Raji (cell line): ENCODE results near the gene GBP2.

ENCODE experiments used
- POLR2A ChIP-seq: IDR thresholded peaks from 2 replicates; pipeline ENCODE4 v1.6.1; 2011; ENCODE audit warnings: low read depth, low read length, control low read depth; ENCODE audit not compliant: insufficient read depth

Gene GBP2

DNA sequence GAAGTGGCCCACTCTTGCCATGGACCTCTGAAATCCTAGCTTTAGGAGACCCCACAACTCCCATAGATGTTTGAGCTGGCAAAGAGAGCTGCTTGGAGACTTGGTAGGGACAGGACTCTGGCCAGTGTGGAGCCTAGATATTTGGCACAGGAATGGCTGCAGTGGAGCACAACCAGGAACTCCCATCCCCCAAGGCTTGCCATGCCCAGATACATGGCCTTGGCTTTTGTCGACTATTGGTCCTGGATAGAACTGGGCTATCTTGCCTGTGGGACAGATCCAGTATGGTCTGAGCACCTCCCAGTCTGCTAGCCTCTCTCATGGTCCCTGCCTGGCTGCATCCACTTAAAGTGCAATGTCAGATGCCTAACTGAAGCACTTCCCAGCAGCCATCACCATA, 7.8 kb upstream of the GBP2 start:
- TF ChIP-seq POLR2A: no peak

DNA sequence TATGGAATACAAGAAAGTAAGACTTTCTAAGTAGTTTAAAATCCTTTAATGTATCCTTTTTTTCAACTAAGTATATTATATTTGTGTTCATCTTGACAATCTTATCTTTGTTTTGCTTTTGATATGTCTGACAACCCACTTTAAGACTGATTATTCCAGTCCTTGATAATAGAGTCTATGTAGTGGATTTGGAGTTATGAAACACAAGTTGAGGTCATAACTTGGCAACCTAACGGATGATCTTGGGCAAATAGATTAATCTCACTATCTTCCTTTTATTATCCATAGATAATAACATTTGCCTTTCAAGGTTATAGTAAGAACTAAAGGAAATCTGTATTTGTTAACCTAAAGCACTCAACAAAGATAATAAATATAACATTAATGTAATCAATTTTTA, 4.8 kb upstream of the GBP2 start:
- no peak for TF ChIP-seq POLR2A

DNA sequence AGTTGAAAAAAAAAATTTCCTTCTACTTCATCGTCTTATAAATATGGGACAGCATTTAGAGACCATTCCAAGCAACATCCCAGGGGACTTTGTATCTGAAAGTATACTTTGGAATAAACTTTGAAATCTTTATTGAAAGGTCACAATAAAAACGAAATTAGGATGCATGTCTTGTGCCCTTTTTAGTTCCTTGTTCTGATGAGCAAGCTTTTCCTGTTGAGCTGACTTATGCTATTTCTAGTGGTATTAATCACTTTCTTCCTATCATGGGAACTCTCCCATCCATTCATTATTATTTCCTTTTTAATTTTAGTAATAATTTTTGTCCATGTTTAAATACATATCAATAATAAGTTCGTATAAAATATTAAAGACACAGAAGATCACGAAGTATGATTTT, 4.0 kb upstream of the GBP2 start:
- TF ChIP-seq POLR2A: no peak

DNA sequence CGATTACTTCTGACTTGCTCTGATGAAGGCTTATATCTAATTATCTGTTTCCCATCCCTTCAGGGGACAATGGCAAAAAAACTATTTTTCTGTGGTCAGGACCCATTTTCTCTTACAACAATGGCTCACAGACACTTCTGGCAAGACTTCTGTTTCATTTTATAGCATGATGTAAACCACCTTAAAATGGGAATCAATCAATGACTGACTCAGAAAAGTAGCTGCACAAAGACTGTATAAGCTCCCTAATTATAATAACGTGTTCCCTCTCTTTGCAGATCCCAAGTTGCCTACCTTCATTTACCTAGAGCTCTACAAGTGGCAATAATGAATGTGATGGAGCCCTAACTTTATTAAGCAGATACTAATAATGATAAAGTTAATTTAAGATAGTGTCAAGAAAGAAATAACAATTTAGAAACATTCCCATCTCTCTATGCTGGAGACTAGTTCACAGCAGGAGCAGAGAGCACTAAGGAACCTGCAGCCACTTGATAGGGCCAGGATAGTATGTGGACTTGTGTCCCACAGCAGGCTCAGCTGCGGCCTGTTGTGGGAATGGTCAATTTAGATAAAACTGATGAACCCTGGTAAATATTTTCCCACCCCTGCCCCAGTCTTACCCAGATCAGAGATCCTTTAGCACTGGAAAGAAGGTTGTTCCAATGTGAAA, 538 bp downstream of the GBP2 start:
- no peak for TF ChIP-seq POLR2A

DNA sequence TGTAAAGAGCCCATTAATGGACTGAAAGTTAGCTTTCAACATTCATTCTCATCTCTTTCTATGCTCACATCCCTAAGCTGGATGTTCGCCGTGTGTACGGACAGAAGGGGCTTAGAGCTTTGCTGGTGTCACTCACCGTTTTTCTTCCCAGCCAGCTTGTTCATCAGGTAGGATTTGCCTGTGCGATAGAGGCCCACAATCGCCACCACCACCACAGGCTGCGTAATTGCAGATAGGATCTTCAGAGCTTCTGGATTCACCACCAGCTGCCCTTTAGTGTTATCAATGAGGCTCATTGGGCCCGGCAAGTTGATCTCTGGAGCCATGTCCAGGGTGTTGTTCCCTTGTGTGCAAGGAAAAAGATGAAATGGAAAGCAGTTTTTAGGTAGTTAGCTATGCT, 4.3 kb downstream of the GBP2 start:
- TF ChIP-seq POLR2A: no peak

DNA sequence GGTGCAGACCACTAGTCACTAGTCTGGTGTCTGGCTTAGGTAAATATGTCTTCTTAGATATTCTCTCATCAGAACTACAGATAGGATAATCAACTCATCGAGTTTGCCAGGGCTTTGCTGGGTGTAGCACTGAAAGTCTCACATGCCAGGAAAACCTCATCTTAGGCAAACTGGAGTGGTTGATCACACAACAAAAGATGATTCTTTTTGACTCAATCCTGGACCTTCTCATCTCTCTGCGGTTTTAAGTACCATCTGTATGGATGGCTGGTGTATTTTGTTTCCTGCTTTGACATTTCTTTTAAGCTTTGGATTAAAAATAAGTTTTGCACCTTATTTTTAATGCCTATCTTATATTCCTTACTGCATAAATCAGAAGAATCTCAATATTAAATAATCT, 11.3 kb downstream of the GBP2 start:
- no peak for TF ChIP-seq POLR2A

DNA sequence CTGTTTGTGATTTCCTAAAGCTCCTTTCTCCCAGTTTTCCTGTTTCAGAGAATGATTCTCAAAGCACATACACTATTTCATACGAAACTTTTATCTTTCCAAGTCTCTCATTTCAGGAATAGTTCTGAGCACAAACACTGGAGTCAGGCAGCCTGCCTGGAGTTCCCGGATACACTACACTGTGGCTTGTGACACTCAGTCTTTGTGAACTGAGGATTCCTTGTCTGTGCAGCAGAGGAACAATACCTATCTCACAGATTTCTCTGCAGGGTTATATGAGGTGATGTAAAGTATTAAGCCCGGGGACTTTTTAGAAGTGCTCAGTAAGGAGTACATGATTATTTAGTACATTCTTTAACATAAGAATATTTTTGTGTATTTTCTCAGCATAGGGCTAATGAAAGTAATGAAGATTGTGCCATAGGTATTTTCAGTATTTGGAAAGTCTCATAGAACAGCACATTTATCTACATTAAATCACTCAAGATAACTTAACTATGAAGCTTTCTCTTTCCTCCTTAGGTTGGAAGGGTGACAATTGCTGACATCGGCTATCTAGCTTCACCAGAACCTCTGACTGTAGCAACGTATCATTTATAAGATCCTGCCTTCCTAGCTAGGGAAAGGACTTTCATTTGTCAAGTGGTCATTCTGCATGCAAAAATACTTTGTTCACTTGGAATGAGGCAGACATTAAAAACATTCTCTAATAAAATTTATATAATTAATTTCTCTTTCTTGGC, 12.9 kb downstream of the GBP2 start:
- no peak for TF ChIP-seq POLR2A

DNA sequence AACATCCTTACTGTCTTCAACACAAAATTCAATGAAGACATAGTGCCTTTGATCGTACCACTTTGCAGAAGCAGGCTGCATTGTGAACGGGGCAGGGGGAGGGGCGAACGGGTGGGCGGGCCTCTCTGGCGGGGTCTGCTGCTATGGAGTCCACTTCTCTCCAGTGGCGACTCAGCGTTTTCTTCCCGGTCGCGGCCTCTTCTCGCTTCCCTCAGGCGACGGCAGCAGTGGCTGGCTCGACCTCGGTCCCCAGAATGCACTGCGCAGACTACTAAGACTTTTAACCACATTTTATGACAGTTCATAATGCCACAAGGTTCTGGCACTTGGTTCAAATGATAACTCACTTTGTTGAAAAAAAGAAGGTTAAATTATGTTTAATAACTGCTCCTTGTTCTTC, 21.2 kb downstream of the GBP2 start:
- TF ChIP-seq POLR2A: no peak

DNA sequence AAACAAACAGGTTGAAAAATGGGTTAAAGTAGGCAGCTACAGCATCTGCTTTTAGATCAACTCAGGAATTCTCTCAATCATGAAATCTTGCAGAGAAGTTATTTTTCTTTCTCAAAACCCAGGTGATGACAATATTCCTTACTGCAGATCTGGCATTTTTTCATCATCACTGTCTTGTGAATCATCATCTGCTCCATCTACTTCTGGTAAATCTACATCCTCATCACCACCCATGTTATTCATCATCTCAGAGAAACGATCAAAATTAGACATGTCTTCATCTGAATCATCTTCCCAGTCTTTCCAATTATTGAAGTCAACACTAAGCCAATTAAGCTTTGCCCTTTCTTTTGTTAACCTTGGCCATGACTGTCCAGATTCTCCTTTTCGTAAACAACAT, 21.8 kb downstream of the GBP2 start:
- TF ChIP-seq POLR2A: no peak

DNA sequence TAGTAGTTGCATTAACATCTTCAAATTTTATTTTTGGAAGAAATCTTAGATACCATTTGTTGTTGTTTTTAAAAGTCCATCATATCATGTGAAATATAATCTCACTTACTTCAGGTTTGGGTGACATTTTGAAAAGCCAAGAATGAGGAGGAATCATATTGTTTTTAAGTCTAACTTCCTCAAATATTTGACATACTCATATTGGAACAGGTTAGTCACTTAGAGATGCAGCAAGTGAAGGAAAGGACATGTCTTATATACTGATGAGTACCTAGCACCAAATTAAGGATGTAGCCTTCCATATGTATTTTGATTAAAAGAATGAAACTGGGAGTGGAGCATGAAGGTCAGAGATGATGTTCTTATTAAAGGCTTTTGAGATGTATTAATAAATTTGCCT, 23.9 kb downstream of the GBP2 start:
- TF ChIP-seq POLR2A: no peak

DNA sequence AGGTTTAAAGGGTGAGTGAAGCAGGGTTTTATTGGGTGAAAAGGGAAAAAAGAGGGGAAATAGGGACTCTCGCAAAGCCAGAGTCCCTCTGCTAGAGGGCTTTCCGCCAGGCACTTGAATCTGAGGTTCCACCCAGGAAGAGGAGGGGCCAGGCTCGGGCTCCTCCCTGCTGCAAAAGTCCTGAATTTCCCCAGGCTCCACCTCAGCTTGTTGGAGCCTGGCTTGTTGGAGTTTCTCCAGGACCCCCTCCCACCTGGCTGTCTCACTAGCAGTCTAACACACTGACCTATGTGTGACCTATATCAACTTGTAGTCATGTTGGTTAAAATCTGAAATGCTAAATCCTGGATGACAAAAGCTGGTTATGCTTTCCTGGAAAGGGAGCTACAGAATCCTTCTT, 25.5 kb downstream of the GBP2 start:
- TF ChIP-seq POLR2A: no peak

DNA sequence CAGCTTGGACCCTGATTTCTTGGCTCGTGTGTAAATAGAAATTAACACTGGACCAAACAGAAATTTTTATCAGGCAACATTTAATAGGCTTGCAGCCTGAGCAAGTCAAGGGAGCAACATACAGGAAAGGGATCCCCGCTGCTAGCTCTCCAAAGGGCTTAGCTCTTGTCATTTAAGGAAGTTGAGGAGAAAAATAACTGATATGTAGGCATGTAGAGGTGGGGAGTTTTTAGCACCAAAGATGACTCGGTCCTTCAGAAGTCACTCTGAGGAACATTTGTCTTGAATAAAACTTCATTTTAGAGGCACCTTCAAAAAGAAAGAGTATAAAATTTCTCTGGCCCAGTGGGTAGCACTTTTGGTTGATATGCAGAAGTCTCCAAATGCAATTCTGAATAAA, 27.1 kb downstream of the GBP2 start:
- no peak for TF ChIP-seq POLR2A

DNA sequence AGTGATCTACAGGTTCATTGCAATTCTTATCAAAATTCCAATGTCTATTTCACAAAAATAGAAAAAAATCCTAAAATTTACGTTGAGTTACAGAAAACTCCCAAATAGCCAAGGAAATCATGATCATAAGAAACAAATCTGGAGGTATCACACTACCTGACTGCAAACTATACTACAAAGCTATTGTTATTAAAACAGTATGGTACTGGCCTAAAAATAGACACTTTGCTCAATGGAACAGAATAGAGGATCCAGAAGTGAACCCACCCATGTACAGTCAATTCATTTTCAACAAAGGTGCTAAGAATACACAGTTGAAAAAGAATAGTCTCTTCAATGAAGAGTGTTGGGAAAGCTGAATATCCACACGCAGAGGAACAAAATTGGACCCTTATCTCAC, 30.2 kb downstream of the GBP2 start:
- TF ChIP-seq POLR2A: no peak

DNA sequence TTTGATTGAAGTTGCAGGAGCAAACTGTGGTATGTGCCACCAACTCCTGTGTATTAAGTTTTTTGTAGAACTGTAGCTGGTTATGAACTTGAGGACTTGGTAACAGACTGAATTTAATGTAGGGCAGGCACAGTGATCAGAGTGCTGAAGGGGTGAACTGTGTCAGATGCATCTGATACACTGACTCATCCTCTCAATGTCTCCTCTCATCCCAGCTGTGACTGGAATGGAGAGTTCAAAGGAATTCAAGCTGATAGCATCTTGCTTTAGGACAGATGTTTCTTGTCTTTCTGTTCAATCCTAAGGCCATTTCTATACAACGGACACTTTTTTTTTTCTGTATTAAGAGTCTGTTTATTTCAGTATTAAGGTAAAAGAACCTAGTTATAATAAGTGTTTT, 36.0 kb downstream of the GBP2 start:
- TF ChIP-seq POLR2A: no peak

DNA sequence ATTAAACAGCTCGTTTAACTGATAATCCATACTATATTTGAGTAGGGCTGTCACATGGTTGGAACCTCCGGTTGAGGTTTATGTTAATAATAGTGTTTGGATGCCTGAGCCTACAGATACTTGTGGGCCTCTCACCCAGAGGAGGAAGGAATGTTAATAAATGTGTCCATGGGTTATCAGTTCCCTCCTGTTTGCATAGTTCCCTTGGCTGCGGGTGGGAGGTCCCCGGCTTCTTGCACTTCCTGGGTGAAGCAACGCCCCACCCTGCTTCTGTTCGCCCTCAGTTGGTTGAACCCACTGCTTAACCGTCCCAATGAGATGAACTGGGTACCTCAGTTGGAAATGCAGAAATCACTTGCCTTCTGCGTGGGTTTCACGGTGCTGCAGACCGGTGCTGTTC, 37.3 kb downstream of the GBP2 start:
- no peak for TF ChIP-seq POLR2A

DNA sequence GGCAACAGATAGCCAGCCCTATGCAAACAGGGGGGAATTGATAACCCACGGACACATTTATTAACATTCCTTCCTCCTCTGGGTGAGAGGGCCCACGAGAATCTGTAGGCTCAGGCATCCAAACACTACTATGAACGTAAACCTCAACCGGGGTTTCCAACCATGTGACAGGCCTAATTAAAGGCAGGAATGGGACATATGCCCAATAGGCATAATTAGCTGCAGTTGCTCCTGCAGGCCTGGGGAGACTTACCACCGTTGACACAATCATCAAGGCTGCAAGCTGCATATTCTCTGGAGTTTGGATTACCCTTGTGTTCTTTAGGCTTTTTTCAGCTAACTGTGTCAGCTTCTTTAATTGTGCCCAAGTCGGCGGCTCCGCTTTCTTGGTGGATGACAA, 38.7 kb downstream of the GBP2 start:
- TF ChIP-seq POLR2A: no peak

DNA sequence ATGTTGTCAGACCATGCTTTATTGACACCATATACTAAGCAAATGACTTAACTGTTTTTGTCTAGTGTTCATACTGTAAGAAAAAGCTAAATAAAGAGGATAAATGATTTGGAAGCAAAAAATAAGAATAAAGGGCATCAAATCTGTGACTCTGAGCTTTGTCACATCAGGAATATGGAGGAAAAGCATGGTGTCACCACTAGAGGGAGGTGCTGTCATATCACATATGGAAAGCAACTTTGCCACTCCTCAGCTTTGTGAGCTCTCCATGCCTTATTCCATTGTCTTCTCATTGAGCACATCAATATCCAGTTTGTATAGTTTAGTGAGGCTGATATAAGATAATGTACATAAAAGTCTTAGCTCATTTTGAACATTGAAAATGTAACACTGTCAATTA, 40.1 kb downstream of the GBP2 start:
- TF ChIP-seq POLR2A: no peak
